Measurements from ENCODE around the gene EGLN3. TPM values are rescaled to one million over a fixed set of nuclear protein-coding genes. Genes with fewer than 3 reads are reported as not detected.
A peak's percentile ranks its signal among the peaks of the same experiment; 100 is the strongest.

EGLN3 gene
- total and polyA plus RNA-seq, 2 of the 13 experiments (the other 11 are each of a cell fraction or from before 2014, with no cell fraction given): 0.18 to 27.3 TPM

- no peak for TF ChIP-seq THRA (CRISPR knock-in tag; IDR thresholded peaks at IDR 0.05; ENCODE audit: borderline replicate concordance)
- TF ChIP-seq ZNF7 (CRISPR knock-in tag; IDR thresholded peaks at IDR 0.05): no peak
- TF ChIP-seq NFE2L2 (IDR thresholded peaks at IDR 0.05; ENCODE audit: low read length): peak; percentile 98
- 0 out of 2 replicates have a peak, but pooled peaks have one; percentile 1 for TF ChIP-seq HDAC2 (CRISPR knock-in tag; IDR thresholded peaks at IDR 0.05)
- 0 out of 2 replicates have a peak, but pooled peaks have one; percentile 75 for TF ChIP-seq ZNF34 (CRISPR knock-in tag; IDR thresholded peaks at IDR 0.05; ENCODE audit: borderline replicate concordance)
- peak; percentile 3; the same call in 1 of the 2 replicates for TF ChIP-seq SOX5 (CRISPR knock-in tag; IDR thresholded peaks at IDR 0.05; ENCODE audit: borderline replicate concordance)
- peak; percentile 52; the same call in 1 of the 2 replicates for TF ChIP-seq MAZ (IDR thresholded peaks at IDR 0.05; ENCODE audit: borderline replicate concordance, low read depth, low read length)
- TF ChIP-seq MAZ (CRISPR knock-in tag; IDR thresholded peaks at IDR 0.05; ENCODE audit: low read depth): no peak
Observed at GRCh38 chr14:33951183-33951840, 438 bp upstream of the EGLN3 start (continued).

GRCh38 chr14:33949411-33949893 is 1.4 kb downstream of the EGLN3 start:
- Histone ChIP-seq H3K79me2 (ENCODE audit: insufficient read depth, low read length) (peaks cover 44% of the 10 kb centered on the region), H3K4me2 (ENCODE audit: low read depth, low read length) (peak overlapping the region; percentile 65), H3K4me3 (replicated peaks in 1 of 3; ENCODE audit: insufficient read depth in 1 of 3, low read depth in 2 of 3, low read length in 3 of 3) (peak overlapping the region; percentile 38 to 78 (median 58)), H3K9me3 (ENCODE audit: low read length) (no peaks in the 10 kb centered on the region), H3K36me3 (replicated peaks in 1 of 2; ENCODE audit: control insufficient read depth in 1 of 2, insufficient read depth in 2 of 2, low read length in 2 of 2) (no peaks in the 10 kb centered on the region), H3K27ac (ENCODE audit: extremely low read length, insufficient read depth, low read length) (no peak overlapping the region), H2AFZ (ENCODE audit: low read length) (no peak overlapping the region), H4K20me1 (ENCODE audit: insufficient read depth, low read length) (peaks cover 7% of the 10 kb centered on the region; the same call in 1 of the 2 replicates), H3K27me3 (ENCODE audit: control insufficient read depth in 1 of 2, insufficient read depth in 2 of 2, low read length in 2 of 2) (peaks cover 0 to 43% of the 10 kb centered on the region in 2 experiments; a peak in 3 of 5 replicates), H3K4me1 (ENCODE audit: insufficient read depth, low read length) (peaks cover 9% of the 10 kb centered on the region), H3K9ac (ENCODE audit: insufficient read depth, low read depth, low read length) (peak overlapping the region; percentile 59; the same call in 1 of the 2 replicates)
- no peak for DNase-seq (ENCODE audit: low spot score)
- no peak for ATAC-seq
- FAIRE-seq: no peak
- in situ Hi-C loops (cut with HindIII; ENCODE audit: extremely low pct_ligation_motif_present, low pct_unique_long_range_greater_than_20kb): no loop called here
- ChIA-PET CTCF (ENCODE audit: low intra/inter-chr PET ratio, low total read pairs) (interaction anchor here (2.7 kb wide), 1 partner anchor 149 kb away, joined by 8 read pairs; no protein-coding TSS in a partner anchor), POLR2A (no interaction called here)
- intact Hi-C loops (cut with micrococcal nuclease; ENCODE audit: unreplicated experiment): loop anchor here (2.0 kb wide), 1 partner anchor 75 kb away; no protein-coding TSS in a partner anchor
- no TSS peak for BruUV-seq (replicated peaks)
- WGBS (ENCODE audit: low lambda C conversion rate): 66% methylated on average over 9 of the region's 9 CpGs
- TF ChIP-seq PAF1 (CRISPR knock-in tag; IDR thresholded peaks at IDR 0.05) (no peak), ZNF331 (CRISPR knock-in tag; IDR thresholded peaks at IDR 0.05) (0 out of 2 replicates have a peak, but pooled peaks have one; percentile 25), E2F1 (CRISPR knock-in tag; IDR thresholded peaks at IDR 0.05) (no peak), ZNF768 (CRISPR knock-in tag; IDR thresholded peaks at IDR 0.05) (no peak), ZSCAN5A (CRISPR knock-in tag; IDR thresholded peaks at IDR 0.05; ENCODE audit: borderline replicate concordance) (no peak), ZNF788 (CRISPR knock-in tag; IDR thresholded peaks at IDR 0.05; ENCODE audit: borderline replicate concordance) (no peak), ZNF816 (CRISPR knock-in tag; IDR thresholded peaks at IDR 0.05; ENCODE audit: borderline replicate concordance) (peak; percentile 47; the same call in 1 of the 2 replicates), ZSCAN29 (CRISPR knock-in tag; conservative IDR thresholded peaks at IDR 0.05) (peak; percentile 95), ZFX (CRISPR knock-in tag; IDR thresholded peaks at IDR 0.05; ENCODE audit: low read depth) (0 out of 2 replicates have a peak, but pooled peaks have one; percentile 9), ZNF784 (CRISPR knock-in tag; IDR thresholded peaks at IDR 0.05; ENCODE audit: borderline replicate concordance) (no peak)
